GM19452 (cell line): ENCODE data around the gene CXCR2.

ENCODE experiments used
- ATAC-seq: cut with Tn5 transposase; IDR thresholded peaks from one replicate; pipeline ENCODE4 v1.9.1; 2021; ENCODE audit not compliant: unreplicated experiment

The CXCR2 gene

DNA sequence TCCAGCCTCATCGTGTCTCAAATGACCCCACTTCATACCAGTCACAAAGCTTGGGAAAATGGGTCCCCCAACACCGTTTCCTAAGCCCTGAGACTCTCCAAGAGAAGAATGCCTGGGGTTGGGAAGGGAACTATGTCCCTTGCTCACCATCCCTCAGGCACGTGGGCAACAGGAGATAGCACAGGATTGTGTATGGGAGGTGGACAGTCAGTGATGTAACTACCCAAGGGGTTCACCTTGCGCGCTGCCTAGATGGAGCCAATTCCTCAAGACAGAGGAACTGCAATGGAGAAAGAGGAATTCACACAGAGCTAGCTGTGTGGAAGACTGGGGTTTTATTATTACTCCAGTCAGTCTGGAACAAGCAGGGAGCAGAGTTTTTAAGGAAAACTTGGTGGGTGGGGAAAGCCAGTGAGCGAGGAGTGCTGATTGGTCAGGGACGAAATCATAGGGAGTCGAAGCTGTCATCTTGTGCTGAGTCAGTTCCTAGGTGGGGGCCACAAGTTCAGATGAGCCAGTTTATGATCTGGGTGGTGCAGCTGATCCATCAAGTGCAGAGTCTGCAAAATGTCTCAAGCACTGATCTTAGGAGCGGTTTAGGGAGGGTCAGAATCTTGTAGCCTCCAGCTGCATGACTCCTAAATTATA lies 54.8 kb downstream of the CXCR2 start:
- ATAC-seq: no peak

GRCh38 chr2:218184331-218184730 lies 58.5 kb downstream of the CXCR2 start:
- no peak for ATAC-seq

GRCh38 chr2:218186355-218186766 lies 60.5 kb downstream of the CXCR2 start:
- no peak for ATAC-seq
